Measurements from ENCODE around the gene UFC1. TPM values are rescaled to one million over a fixed set of nuclear protein-coding genes. Genes with fewer than 3 reads are reported as not detected.

The UFC1 gene
- total and polyA plus RNA-seq, 2 of the 13 experiments (the other 11 are each of a cell fraction or from before 2014, with no cell fraction given): 72.8 to 85.2 TPM

DNA sequence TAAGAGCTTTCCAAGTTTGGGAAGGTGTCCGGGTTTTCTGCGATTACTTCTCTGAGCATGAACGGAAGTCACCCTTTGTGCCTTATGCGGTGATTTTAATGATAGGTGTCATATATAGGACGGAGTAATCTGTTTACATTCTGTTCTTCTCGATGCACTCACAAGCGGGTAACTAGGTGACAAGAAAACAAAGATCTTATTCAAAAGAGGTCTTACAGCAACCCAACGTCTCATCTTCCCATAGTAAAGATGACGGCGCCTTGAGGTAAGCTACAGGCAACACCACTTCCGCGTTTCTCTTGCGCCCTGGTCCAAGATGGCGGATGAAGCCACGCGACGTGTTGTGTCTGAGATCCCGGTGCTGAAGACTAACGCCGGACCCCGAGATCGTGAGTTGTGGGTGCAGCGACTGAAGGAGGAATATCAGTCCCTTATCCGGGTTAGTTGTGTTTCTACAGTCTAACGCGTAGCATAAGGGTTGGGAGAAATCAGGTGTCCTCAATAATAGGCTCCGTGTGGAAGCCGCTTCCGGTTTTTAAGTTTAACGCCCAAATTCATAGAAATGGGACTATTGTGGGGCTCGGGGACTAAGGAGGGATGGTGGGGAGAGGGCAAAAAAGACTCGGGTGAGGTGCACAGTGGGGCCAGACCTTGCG, at the start of gene UFC1 (continued):
- TF ChIP-seq ZNF609 (CRISPR knock-in tag; IDR thresholded peaks at IDR 0.05; ENCODE audit: borderline replicate concordance) (no peak), POLR2A (IDR thresholded peaks at IDR 0.05; ENCODE audit: insufficient read depth in 1 of 2, low read depth in 2 of 2, low read length in 2 of 2) (peak; percentile 77 to 93), LCORL (IDR thresholded peaks at IDR 0.05) (peak; percentile 36; the same call in 1 of the 2 replicates), LCORL (CRISPR knock-in tag; IDR thresholded peaks at IDR 0.05) (peak; percentile 61), ZNF616 (CRISPR knock-in tag; IDR thresholded peaks at IDR 0.05; ENCODE audit: low read depth) (no peak), ZNF350 (CRISPR knock-in tag; IDR thresholded peaks at IDR 0.05; ENCODE audit: borderline replicate concordance, low read depth) (peak; percentile 83; the same call in 1 of the 2 replicates), ATM (IDR thresholded peaks at IDR 0.05; ENCODE audit: borderline replicate concordance) (no peak), NFIC (IDR thresholded peaks at IDR 0.05; ENCODE audit: low read length) (no peak), ZBTB14 (CRISPR knock-in tag; IDR thresholded peaks at IDR 0.05) (no peak), ZFP91 (CRISPR knock-in tag; IDR thresholded peaks at IDR 0.05; ENCODE audit: borderline replicate concordance) (peak; percentile 72), SRF (IDR thresholded peaks at IDR 0.05; ENCODE audit: low read depth, low read length) (0 out of 2 replicates have a peak, but pooled peaks have one; percentile 38), MAF1 (CRISPR knock-in tag; IDR thresholded peaks at IDR 0.05; ENCODE audit: borderline replicate concordance) (no peak), MAX (IDR thresholded peaks at IDR 0.05) (peak; percentile 81)
- TF ChIP-seq, protein P1, sequence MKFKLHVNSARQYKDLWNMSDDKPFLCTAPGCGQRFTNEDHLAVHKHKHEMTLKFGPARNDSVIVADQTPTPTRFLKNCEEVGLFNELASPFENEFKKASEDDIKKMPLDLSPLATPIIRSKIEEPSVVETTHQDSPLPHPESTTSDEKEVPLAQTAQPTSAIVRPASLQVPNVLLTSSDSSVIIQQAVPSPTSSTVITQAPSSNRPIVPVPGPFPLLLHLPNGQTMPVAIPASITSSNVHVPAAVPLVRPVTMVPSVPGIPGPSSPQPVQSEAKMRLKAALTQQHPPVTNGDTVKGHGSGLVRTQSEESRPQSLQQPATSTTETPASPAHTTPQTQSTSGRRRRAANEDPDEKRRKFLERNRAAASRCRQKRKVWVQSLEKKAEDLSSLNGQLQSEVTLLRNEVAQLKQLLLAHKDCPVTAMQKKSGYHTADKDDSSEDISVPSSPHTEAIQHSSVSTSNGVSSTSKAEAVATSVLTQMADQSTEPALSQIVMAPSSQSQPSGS (CRISPR knock-in tag; IDR thresholded peaks at IDR 0.05): no peak; the same call in 1 of the 2 replicates
- TF ChIP-seq, protein P2, sequence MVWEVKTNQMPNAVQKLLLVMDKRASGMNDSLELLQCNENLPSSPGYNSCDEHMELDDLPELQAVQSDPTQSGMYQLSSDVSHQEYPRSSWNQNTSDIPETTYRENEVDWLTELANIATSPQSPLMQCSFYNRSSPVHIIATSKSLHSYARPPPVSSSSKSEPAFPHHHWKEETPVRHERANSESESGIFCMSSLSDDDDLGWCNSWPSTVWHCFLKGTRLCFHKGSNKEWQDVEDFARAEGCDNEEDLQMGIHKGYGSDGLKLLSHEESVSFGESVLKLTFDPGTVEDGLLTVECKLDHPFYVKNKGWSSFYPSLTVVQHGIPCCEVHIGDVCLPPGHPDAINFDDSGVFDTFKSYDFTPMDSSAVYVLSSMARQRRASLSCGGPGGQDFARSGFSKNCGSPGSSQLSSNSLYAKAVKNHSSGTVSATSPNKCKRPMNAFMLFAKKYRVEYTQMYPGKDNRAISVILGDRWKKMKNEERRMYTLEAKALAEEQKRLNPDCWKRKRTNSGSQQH (CRISPR knock-in tag; IDR thresholded peaks at IDR 0.05; ENCODE audit: low read depth): peak; percentile 91
- TF ChIP-seq, protein P3, sequence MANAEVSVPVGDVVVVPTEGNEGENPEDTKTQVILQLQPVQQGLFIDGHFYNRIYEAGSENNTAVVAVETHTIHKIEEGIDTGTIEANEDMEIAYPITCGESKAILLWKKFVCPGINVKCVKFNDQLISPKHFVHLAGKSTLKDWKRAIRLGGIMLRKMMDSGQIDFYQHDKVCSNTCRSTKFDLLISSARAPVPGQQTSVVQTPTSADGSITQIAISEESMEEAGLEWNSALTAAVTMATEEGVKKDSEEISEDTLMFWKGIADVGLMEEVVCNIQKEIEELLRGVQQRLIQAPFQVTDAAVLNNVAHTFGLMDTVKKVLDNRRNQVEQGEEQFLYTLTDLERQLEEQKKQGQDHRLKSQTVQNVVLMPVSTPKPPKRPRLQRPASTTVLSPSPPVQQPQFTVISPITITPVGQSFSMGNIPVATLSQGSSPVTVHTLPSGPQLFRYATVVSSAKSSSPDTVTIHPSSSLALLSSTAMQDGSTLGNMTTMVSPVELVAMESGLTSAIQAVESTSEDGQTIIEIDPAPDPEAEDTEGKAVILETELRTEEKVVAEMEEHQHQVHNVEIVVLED (CRISPR knock-in tag; IDR thresholded peaks at IDR 0.05; ENCODE audit: borderline replicate concordance): peak; percentile 63; the same call in 1 of the 2 replicates

Data from HepG2 (cell line).